B cell (primary cell): ENCODE measurements around the gene PGGHG. TPM values are rescaled to one million over a fixed set of nuclear protein-coding genes. Genes with fewer than 3 reads are reported as not detected.
A peak's percentile ranks its signal among the peaks of the same experiment; 100 is the strongest.

ENCODE experiments used
- ATAC-seq: fragments of 200-7000 bp; cut with Tn5 transposase; one replicate; pipeline ENCODE4 v1.10.0; 2021; ENCODE audit warnings: low read depth, mild to moderate bottlenecking, moderate number of reproducible peaks, moderate library complexity
- CTCF ChIA-PET: fragments of 350-600 bp; sonication (Branson Sonifier 250); formaldehyde crosslinking; loops from one replicate; lab custom pipeline; 2021; ENCODE audit warnings: antibody characterized with exemption, inconsistent platforms; lab: Charles Lee
- POLR2A ChIA-PET: fragments of 350-600 bp; sonication (Branson Sonifier 250); formaldehyde crosslinking; loops from one replicate; lab custom pipeline; 2021; ENCODE audit warnings: antibody characterized with exemption; lab: Charles Lee
- DNase-seq: peaks from one replicate; pipeline ENCODE4 v3.0.0; 2013
- H2AFZ ChIP-seq: 2 replicates; pipeline ENCODE4 v1.6.1; 2012; ENCODE audit warnings: mild to moderate bottlenecking, low read depth, low read length; ENCODE audit not compliant: insufficient read depth, poor library complexity, severe bottlenecking
- H3K27ac ChIP-seq, 2 donors: 1 replicate in 1 of 2; 2 replicates in 1 of 2; pipeline ENCODE4 v1.5.1; 2012 to 2013; ENCODE audit warnings: low read length in 2 of 2, mild to moderate bottlenecking in 2 of 2, moderate library complexity in 1 of 2
- H3K27me3 ChIP-seq, 4 experiments: fragments of 200-600 bp in 1 of 4; sonication (generic) in 1 of 4; replicated peaks in 1 of 4; 1 replicate in 2 of 4; 2 replicates in 2 of 4; pipeline versions ENCODE4 v1.6.1 to v1.7.0; 2013 to 2016; ENCODE audit warnings: low read length in 3 of 4, mild to moderate bottlenecking in 2 of 4, mixed read lengths in 1 of 4, moderate library complexity in 1 of 4; ENCODE audit not compliant: insufficient read depth in 4 of 4, control insufficient read depth in 3 of 4; ENCODE audit errors: control extremely low read depth in 1 of 4
- H3K36me3 ChIP-seq, 2 experiments: replicated peaks in 1 of 2; 1 replicate in 1 of 2; 2 replicates in 1 of 2; pipeline versions ENCODE4 v1.6.1 to v1.7.1; 2013; ENCODE audit warnings: low read length in 1 of 2; ENCODE audit not compliant: insufficient read depth in 2 of 2, control insufficient read depth in 1 of 2; ENCODE audit errors: control extremely low read depth in 1 of 2, extremely low read depth in 1 of 2
- H3K4me1 ChIP-seq, 2 donors: fragments of 200-600 bp in 1 of 2; sonication (generic) in 1 of 2; 1 replicate in 1 of 2; 2 replicates in 1 of 2; pipeline versions ENCODE4 v1.5.1 to v1.6.1; 2013 to 2017; ENCODE audit warnings: low read length in 2 of 2; ENCODE audit not compliant: control insufficient read depth in 2 of 2, insufficient read depth in 2 of 2
- H3K4me2 ChIP-seq: replicated peaks from 2 replicates; pipeline ENCODE3; 2012; ENCODE audit warnings: mild to moderate bottlenecking, low read depth, low read length; ENCODE audit not compliant: poor library complexity, severe bottlenecking
- H3K4me3 ChIP-seq, 5 experiments: fragments of 200-600 bp in 1 of 5; sonication (generic) in 1 of 5; 1 replicate in 3 of 5; 2 replicates in 2 of 5; pipeline versions ENCODE4 v1.5.1 to v1.7.0; 2011 to 2016; ENCODE audit warnings: low read length in 4 of 5, mild to moderate bottlenecking in 4 of 5, low read depth in 2 of 5, control low read depth in 1 of 5, moderate library complexity in 1 of 5; ENCODE audit not compliant: insufficient read depth in 1 of 5; ENCODE audit errors: control extremely low read depth in 1 of 5, extremely low read depth in 1 of 5
- H3K79me2 ChIP-seq: fragments of 200-600 bp; sonication (generic); one replicate; pipeline ENCODE4 v1.6.0; 2016; ENCODE audit warnings: low read length; ENCODE audit not compliant: control insufficient read depth, insufficient read depth
- H3K9ac ChIP-seq: fragments of 200-600 bp; sonication (generic); 2 replicates; pipeline ENCODE4 v1.6.1; 2017; ENCODE audit warnings: mild to moderate bottlenecking, low read length, moderate library complexity
- H3K9me3 ChIP-seq, 3 donors: one replicate each; pipeline versions ENCODE4 v1.6.1 to v1.7.1; 2013; ENCODE audit warnings: low read length in 2 of 3; ENCODE audit not compliant: control insufficient read depth in 2 of 3, insufficient read depth in 1 of 3; ENCODE audit errors: control extremely low read depth in 1 of 3
- H4K20me1 ChIP-seq: 2 replicates; pipeline ENCODE4 v1.6.0; 2012; ENCODE audit warnings: mild to moderate bottlenecking, low read length; ENCODE audit not compliant: insufficient read depth, control insufficient read depth, poor library complexity, severe bottlenecking
- H3K27ac Mint-ChIP-seq: one replicate; pipeline ENCODE4 v1.8.0; 2021; ENCODE audit warnings: mixed read lengths
- H3K27me3 Mint-ChIP-seq: one replicate; pipeline ENCODE4 v1.8.0; 2021; ENCODE audit warnings: mixed read lengths
- H3K4me1 Mint-ChIP-seq: one replicate; pipeline ENCODE4 v1.8.0; 2021; ENCODE audit warnings: mixed read lengths
- H3K4me3 Mint-ChIP-seq: one replicate; pipeline ENCODE4 v1.8.0; 2021; ENCODE audit warnings: mixed read lengths
- H3K9me3 Mint-ChIP-seq: one replicate; pipeline ENCODE4 v1.8.0; 2022; ENCODE audit warnings: mixed read lengths; ENCODE audit not compliant: insufficient read depth
- CTCF ChIP-seq: fragments of 200-600 bp; IDR thresholded peaks from one replicate; pipeline ENCODE4 v1.8.0; 2022; ENCODE audit warnings: antibody characterized with exemption, mild to moderate bottlenecking
- EZH2 ChIP-seq: IDR thresholded peaks from 2 replicates; pipeline ENCODE4 v1.6.1; 2012; ENCODE audit warnings: borderline replicate concordance, low read depth, mild to moderate bottlenecking, moderate library complexity, low read length; ENCODE audit not compliant: insufficient read depth, poor library complexity, severe bottlenecking
- WGBS: methylation state at CpG from one replicate; pipeline ENCODE4 v1.1.5; 2013; ENCODE audit warnings: missing lambda C conversion rate; ENCODE audit not compliant: insufficient coverage; 5-methylcytosine and 5-hydroxymethylcytosine counted together
- intact Hi-C: fragments of 100-400 bp; cut with micrococcal nuclease; formaldehyde crosslinking; loops from one replicate; pipeline ENCODE4 v1.10.0; 2022
- polyA minus RNA-seq: library from RNA; depleted of rRNA, polyadenylated mRNA; stranded (reverse); fragments of >200 nt; gene quantifications from 2 replicates; pipeline ENCODE4 v1.2.3, GENCODE V29; 2012
- polyA plus RNA-seq: library from polyadenylated mRNA; depleted of rRNA; stranded (reverse); fragments of >200 nt; gene quantifications from 2 replicates; pipeline ENCODE4 v1.2.3, GENCODE V29; 2012
- total RNA-seq, 2 donors: library from RNA; stranded (reverse); fragments of 120-200 nt in 1 of 2; gene quantifications; 1 replicate in 1 of 2; 2 replicates in 1 of 2; pipeline versions ENCODE4 v1.2.3 to v1.2.4, GENCODE V29; 2013 to 2022

The PGGHG gene
- 159 and 169 TPM in 2 replicates for total RNA-seq
- 62.0 TPM for total RNA-seq (2013)
- polyA plus RNA-seq = 152 and 264 TPM in 2 replicates
- polyA minus RNA-seq = 56.8 and 75.5 TPM in 2 replicates

GRCh38 chr11:288478-289397 is at the start of gene PGGHG:
TSS of gene PGGHG (plus strand) at chr11:289126. CDS start at chr11:289817, 691 bp downstream.
- ATAC-seq = peak; percentile 91
- Mint-ChIP-seq H3K27me3 (peaks cover 11% of the 10 kb centered on the region), H3K4me1 (peaks cover 20% of the 10 kb centered on the region), H3K4me3 (peak within 1 kb of the TSS; percentile 89), H3K27ac (peak within 1 kb of the TSS; percentile 83), H3K9me3 (no peaks in the 10 kb centered on the region)
- TF ChIP-seq EZH2 (no peak), CTCF (no peak)
- DNase-seq = peak; percentile 64
- Histone ChIP-seq H3K4me2 (peak within 1 kb of the TSS; percentile 99), H3K27me3 (peaks cover 0 to 25% (median 6%) of the 10 kb centered on the region in 4 experiments), H3K9ac (peak within 1 kb of the TSS; percentile 74), H3K79me2 (peaks cover 8% of the 10 kb centered on the region), H3K36me3 (no peaks in the 10 kb centered on the region), H3K4me3 (peak within 1 kb of the TSS; percentile 62 to 78 (median 72)), H3K4me1 (peaks cover 18 to 25% of the 10 kb centered on the region in 2 donors), H3K9me3 (peaks cover 0 to 5% (median 0%) of the 10 kb centered on the region in 3 donors), H4K20me1 (no peaks in the 10 kb centered on the region), H3K27ac (peak within 1 kb of the TSS in 1 of 2 donors; percentile 55), H2AFZ (peak within 1 kb of the TSS; percentile 89)
- ChIA-PET POLR2A (interaction anchor here (0.6 to 2.7 kb wide), 6 partner anchors 9 to 81 kb away, joined by 3 to 11 read pairs (median 4); partner anchors contain the start of genes BET1L and RIC8A), CTCF (interaction anchor here (0.6 to 5.6 kb wide), 3 partner anchors 16 to 38 kb away, joined by 4 to 35 read pairs (median 5); no protein-coding TSS in a partner anchor)
- intact Hi-C loops = loop anchor here (1.0 to 5.0 kb wide), 3 partner anchors 8 to 51 kb away; partner anchors contain the start of genes PSMD13 and SIRT3
- under 1% methylated on average over 91 of the region's 112 CpGs for WGBS
